T-helper 9 cell (primary cell): ENCODE data around the gene MEDAG.
"Not testable (repeated sequence)": the region's sequence is repeated elsewhere in the genome, so short reads cannot be mapped to it uniquely, and the experiment has no call there.

ENCODE experiments used
- DNase-seq: peaks from one replicate; pipeline ENCODE4 v3.0.0-alpha.2; 2020

Gene MEDAG

GRCh38 chr13:30910676-30911075 is 4.6 kb downstream of the MEDAG start:
- DNase-seq: no peak

DNA sequence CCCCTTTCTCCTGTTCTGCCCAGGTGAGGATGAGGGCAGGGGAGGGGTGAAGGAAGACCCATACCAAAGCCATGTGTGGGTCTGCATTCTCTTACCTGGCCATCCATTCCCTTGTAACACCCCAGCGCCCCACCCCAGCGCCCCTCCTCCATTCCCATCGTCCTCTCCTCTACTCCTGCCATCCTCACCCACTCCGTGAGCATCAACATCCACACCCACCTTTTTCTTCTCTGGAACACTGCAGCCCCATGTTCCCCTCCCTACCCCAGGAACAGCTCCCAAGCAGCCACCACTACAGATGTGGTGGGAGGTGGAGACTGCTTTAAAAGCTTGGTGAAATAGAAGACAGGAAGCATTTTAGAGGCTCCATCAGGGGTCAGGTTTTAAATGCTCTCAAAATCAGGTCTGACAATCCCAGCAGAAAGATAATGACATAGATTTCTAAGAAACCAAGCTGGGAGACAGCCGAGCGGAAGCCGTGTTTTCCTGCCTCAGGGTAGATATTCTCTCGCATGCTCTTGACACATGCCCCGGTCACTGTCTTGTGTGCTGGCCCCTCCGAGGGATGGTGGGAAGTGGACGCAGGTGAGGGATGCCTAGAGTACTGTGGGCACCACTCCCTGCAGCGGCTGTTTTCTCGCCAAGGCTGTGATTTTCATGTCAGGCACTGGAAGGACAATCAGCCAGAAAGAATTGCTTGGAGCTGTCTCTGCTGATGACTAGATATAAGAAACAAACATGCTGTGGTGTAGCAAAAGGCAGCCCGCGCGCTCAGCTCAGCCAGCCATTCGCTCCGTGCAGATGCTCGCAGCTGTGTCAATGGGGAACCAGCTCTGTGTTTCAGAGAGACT is 9.8 kb downstream of the MEDAG start:
- DNase-seq: no peak

- no peak for DNase-seq
These were observed 10.9 kb downstream of the MEDAG start for GRCh38 chr13:30916991-30917390.

DNA sequence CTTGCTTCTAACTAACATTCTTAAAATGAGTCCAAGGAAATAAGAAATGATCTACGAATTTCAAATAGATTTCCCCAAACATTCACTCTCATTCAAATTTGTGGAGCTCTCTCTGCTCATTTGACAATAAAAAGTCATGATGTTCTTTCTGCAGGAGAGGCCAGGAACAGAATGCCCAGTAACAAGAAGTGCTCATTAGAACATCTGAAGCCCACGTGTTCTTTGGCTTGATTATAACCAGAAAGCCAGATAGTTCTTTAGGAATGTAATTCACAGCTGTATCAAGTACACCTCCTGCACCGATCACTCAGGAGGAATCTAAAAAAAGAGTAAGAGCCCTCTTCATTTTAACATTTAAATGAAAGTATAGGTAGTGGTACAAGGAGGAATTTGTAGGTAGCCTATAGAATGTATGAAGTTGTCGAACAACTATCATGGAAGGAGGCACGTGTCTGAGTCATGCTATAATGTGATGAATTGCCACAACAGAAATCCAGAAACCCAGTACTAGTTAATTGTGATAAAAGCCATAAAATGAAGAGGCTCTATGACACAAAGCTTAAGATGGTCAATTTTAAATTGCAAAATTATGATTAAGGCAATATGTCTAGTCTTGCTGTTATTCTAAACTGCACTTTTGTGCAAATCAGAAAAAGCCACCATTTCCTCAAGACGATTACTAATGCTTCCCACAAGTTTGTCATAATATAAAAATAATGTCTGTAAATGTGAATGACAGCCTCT is 12.8 kb downstream of the MEDAG start:
- DNase-seq: no peak

GRCh38 chr13:30920162-30920909 is 14.3 kb downstream of the MEDAG start:
- no peak for DNase-seq

DNA sequence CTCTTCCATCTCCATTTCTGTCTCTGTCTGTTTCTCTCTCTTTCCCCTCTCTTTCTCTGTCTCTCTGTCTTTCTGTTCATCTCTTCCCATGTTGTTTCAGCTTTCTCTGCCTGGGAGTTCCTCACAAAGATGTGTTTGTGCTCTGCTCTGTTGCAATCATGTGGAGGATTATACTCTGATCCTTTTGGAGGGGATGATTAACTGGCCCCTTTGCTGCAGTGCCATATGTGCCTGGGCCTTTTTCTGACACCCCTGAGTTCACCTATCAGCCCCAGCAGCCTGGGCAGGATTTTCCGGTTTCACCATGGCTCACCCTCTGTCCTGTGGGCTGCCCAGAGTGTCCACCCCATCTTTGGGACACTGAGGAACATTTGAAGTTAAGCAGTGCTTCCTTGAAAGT is 17.3 kb downstream of the MEDAG start:
- DNase-seq: no peak

- no peak for DNase-seq
These were observed 18.6 kb downstream of the MEDAG start for GRCh38 chr13:30924721-30925120.

GRCh38 chr13:30925429-30925828 is 19.4 kb downstream of the MEDAG start:
- no peak for DNase-seq

GRCh38 chr13:30926781-30927180 is 20.7 kb downstream of the MEDAG start:
- DNase-seq: no peak

DNA sequence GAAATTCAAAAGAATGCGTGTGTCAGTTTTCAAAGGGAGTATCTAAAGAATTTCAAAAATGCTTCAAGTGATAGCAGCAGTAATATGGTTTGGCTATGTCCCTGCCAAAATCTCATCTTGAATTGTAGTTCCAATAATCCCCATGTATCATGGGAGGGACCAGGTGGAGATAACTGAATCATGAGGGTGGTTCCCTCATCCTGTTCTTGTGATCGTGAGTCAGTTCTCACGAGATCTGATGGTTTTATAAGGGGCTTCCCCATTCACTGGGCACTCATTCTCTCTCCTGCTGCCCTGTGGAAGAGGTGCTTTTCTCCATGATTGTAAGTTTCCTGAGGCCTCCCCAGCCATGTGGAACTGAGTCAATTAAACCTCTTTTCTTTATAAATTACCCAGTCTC is 21.1 kb downstream of the MEDAG start:
- DNase-seq: not testable (repeated sequence)

DNA sequence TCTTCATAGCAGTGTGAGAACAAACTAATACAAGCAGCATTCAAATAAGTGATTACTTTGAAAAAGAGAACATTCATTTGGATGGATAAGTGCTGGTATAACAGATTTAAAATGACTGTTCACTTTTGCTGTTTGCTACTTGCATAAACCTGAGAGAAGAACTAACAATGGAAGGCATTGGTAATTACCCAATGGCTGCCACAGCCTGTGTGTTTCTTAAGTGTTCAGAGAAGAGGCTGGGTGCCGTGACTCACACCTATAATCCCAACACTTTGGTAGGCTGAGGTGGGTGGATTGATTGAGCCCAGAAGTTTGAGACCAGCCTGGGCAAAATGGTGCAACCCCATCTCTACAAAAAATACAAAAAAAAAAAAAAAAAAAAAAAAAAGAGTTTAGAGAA is 21.5 kb downstream of the MEDAG start:
- DNase-seq: no peak

- DNase-seq: no peak
These were observed 22.9 kb downstream of the MEDAG start for GRCh38 chr13:30928978-30929377.

GRCh38 chr13:30932481-30933353 is 26.6 kb downstream of the MEDAG start, which contains the start of gene TEX26:
TSS of gene TEX26 (plus strand) at chr13:30932656. CDS start at chr13:30932716, 60 bp downstream.
- DNase-seq: no peak

DNA sequence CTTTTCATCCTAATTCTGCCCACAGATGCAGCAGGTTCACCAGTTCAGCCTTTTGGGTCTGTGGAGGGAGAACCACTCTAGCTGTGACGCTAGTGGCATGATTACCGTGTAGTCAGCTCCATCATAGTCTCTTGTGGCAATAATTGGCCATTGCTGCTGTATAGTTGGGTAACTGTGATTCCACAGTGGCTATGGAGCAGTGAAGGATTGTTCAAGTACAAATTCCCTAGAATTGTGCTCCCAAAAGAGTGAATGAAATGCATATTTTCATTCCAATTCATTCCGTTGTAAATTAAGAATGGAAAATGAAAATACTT is 27.2 kb downstream of the MEDAG start:
- DNase-seq: no peak

DNA sequence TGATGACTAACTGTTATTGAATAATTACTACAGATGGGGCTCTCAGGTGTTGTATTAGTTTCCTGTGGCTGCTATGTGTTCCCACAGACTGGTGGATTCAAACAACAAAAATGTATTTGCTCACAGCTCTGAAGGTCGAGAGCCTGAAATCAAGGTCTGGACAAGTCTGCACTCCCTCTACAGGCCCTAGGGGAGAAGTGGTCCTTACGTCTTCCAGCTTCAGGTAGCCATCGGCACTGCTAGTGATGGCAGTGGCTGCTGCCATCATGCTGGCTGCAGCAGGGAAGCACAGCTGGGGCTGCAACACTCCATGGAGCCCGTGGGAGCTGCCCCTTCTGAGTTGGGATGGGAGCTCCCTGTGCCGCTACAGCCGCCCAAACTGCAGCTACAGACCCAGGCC is 28.3 kb downstream of the MEDAG start:
- no peak for DNase-seq

GRCh38 chr13:30934803-30935202 is 28.7 kb downstream of the MEDAG start:
- DNase-seq: no peak

DNA sequence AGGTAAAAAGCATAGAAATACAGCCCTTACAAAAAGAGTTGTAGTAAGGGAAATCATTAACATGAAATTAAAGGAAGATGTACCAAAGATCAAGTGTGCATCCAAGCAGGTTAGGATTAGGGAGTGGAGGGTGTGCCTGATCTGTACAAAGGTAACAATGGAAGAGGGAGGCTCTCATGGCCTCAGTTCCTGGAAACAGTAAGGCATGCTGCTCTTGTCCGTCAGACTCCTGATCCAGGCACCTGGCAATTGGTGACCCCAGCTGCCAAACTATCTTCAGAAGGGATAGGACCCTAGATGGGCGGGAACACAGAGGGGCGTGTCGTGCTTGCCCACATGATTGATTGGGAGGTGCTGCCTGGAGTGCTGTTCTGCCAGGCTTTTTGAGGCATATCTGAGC is 30.9 kb downstream of the MEDAG start:
- DNase-seq: no peak

DNA sequence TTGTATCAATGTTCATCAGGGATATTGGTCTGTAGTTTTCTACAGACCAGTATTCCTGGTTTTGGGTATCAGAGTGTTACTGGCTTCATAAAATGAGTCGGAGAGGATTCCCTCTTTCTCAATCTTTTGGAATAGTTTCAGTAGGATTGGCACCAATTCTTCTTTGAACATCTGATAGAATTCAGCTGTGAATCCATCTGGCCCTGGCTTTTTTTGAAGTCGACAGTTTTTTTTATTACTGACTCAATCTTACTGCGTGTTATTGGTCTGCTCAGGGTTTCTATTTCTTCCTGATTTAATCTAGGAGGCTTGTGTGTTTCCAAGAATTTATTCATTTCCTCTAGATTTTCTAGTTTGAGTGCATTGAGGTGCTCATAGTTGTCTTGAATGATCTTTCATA is 37.8 kb downstream of the MEDAG start:
- DNase-seq: no peak

DNA sequence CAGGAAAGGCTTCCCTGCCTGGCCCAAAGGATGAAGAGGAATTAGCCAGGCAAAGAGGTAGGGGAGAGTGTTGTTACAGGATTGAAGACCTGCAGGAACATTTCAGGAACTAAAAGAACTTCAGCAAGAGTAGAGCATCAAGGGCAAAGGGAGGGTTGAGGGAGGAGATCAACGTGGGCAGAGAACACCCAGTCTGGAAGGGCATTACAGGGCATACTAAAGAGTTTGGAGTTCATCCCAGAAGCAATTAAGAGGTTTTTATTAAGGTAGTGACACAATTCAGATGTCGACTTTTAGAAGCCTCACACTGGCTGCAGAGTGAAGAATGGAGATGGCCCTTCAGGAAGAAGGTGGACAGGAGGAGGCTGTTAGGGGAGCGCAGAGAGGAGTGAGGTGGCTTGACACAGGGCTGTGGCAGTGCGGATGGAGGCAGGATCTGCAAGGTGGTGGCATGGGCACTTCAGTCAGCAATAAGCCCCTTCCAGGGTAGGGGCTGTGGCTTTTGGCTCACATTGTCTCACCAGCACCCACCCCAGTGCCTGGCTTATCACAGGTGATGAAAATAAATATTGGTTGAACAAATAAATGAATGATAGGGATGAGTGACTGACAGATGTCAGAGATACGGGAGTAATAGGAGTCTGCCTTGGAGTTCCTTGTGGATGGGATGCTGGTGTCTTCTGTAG is 51.3 kb downstream of the MEDAG start:
- DNase-seq: no peak

DNA sequence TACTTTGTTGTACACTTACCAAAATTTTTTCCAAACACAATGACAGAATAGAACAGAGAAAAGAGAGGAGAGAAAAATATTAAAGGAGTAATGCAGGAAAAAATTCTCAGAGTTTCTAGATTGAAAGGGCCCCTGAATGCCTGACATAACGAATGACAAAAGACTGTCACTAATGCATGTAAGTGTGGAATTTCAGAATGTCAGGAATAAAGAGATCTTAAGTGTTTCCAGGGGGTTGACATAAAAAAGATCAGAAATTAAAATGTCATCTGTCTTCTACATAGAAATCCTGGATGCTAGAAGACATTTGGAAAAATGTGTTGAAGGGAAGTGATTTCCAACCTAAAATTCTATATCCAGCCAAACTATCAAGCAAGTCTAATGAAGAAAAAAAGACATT is 53.6 kb downstream of the MEDAG start:
- DNase-seq: no peak

GRCh38 chr13:30963791-30964190 is 57.7 kb downstream of the MEDAG start:
- DNase-seq: no peak

- DNase-seq: no peak
These were observed 59.3 kb downstream of the MEDAG start for GRCh38 chr13:30965380-30965779.
